Liver (tissue), 9 donors: ENCODE results near the gene C6orf120. TPM values are rescaled to one million over a fixed set of nuclear protein-coding genes. Genes with fewer than 3 reads are reported as not detected.
A peak's percentile ranks its signal among the peaks of the same experiment; 100 is the strongest.

ENCODE experiments used
- DNase-seq: peaks from one replicate; pipeline ENCODE4 v3.0.0-alpha.2; 2017; ENCODE audit warnings: low spot score
- H3K27ac ChIP-seq, 2 donors: one replicate each; pipeline ENCODE4 v1.7.0; 2013; ENCODE audit warnings: inconsistent platforms in 2 of 2, low read length in 2 of 2, control low read depth in 1 of 2, low read depth in 1 of 2, mild to moderate bottlenecking in 1 of 2
- H3K27me3 ChIP-seq, 4 donors: one replicate each; pipeline versions ENCODE4 v1.6.1 to v1.7.0; 2013; ENCODE audit warnings: low read length in 3 of 4, inconsistent platforms in 1 of 4, mild to moderate bottlenecking in 1 of 4, moderate library complexity in 1 of 4; ENCODE audit not compliant: control insufficient read depth in 4 of 4, insufficient read depth in 4 of 4
- H3K36me3 ChIP-seq, 4 donors: one replicate each; pipeline versions ENCODE4 v1.6.1 to v1.7.0; 2013; ENCODE audit warnings: low read length in 3 of 4, mild to moderate bottlenecking in 3 of 4, low read depth in 1 of 4, moderate library complexity in 1 of 4; ENCODE audit not compliant: control insufficient read depth in 4 of 4, insufficient read depth in 3 of 4
- H3K4me1 ChIP-seq, 4 donors: one replicate each; pipeline versions ENCODE4 v1.6.1 to v1.7.0; 2013; ENCODE audit warnings: low read length in 3 of 4, mild to moderate bottlenecking in 3 of 4, moderate library complexity in 1 of 4; ENCODE audit not compliant: control insufficient read depth in 4 of 4, insufficient read depth in 4 of 4
- H3K4me3 ChIP-seq, 3 donors: one replicate each; pipeline versions ENCODE4 v1.6.1 to v1.7.0; 2013; ENCODE audit warnings: low read length in 3 of 3, control low read depth in 1 of 3, low read depth in 1 of 3, mild to moderate bottlenecking in 1 of 3
- H3K9ac ChIP-seq, 2 donors: one replicate each; pipeline ENCODE4 v1.7.0; 2013; ENCODE audit warnings: low read length in 2 of 2, mild to moderate bottlenecking in 2 of 2, moderate library complexity in 2 of 2, control low read depth in 1 of 2, low read depth in 1 of 2
- H3K9me3 ChIP-seq, 4 donors: one replicate each; pipeline versions ENCODE4 v1.6.1 to v1.7.0; 2013; ENCODE audit warnings: low read length in 3 of 4; ENCODE audit not compliant: control insufficient read depth in 4 of 4
- CTCF ChIP-seq: fragments of 150-350 bp; IDR thresholded peaks from 2 replicates; pipeline ENCODE4 v1.5.1; 2017; ENCODE audit warnings: improper control_type of control experiment, low read depth, low read length; ENCODE audit not compliant: missing input control
- EGR1 ChIP-seq, 2 donors: IDR thresholded peaks; 2 replicates each; pipeline ENCODE4 v1.6.1; 2016 to 2018; ENCODE audit warnings: antibody characterized with exemption in 2 of 2, low read depth in 2 of 2
- FOXA1 ChIP-seq: IDR thresholded peaks from 2 replicates; pipeline ENCODE4 v1.6.1; 2016; ENCODE audit warnings: antibody characterized with exemption
- FOXA2 ChIP-seq: IDR thresholded peaks from 2 replicates; pipeline ENCODE4 v1.6.1; 2016; ENCODE audit warnings: antibody characterized with exemption
- GABPA ChIP-seq, 2 donors: IDR thresholded peaks in 1 of 2; conservative IDR thresholded peaks in 1 of 2; 2 replicates each; pipeline ENCODE4 v1.6.1; 2016; ENCODE audit warnings: antibody characterized with exemption in 2 of 2, mild to moderate bottlenecking in 1 of 2, moderate library complexity in 1 of 2
- HNF4A ChIP-seq, 2 donors: conservative IDR thresholded peaks; 2 replicates each; pipeline ENCODE4 v1.6.1; 2016; ENCODE audit warnings: antibody characterized with exemption in 2 of 2, mild to moderate bottlenecking in 2 of 2
- HNF4G ChIP-seq: IDR thresholded peaks from 2 replicates; pipeline ENCODE4 v1.6.1; 2016; ENCODE audit warnings: antibody characterized with exemption
- JUND ChIP-seq, 2 donors: IDR thresholded peaks; 2 replicates each; pipeline ENCODE4 v1.6.1; 2016; ENCODE audit warnings: antibody characterized with exemption in 2 of 2
- NR2F2 ChIP-seq: IDR thresholded peaks from 2 replicates; pipeline ENCODE4 v1.6.1; 2016; ENCODE audit warnings: antibody characterized with exemption
- RAD21 ChIP-seq, 2 donors: IDR thresholded peaks; 2 replicates each; pipeline ENCODE4 v1.6.1; 2016; ENCODE audit warnings: antibody characterized with exemption in 2 of 2, mild to moderate bottlenecking in 2 of 2
- REST ChIP-seq: IDR thresholded peaks from 2 replicates; pipeline ENCODE4 v1.6.1; 2016; ENCODE audit warnings: antibody characterized with exemption, mild to moderate bottlenecking
- RXRA ChIP-seq, 2 donors: IDR thresholded peaks; 2 replicates each; pipeline ENCODE4 v1.6.1; 2017 to 2018; ENCODE audit warnings: antibody characterized with exemption in 2 of 2, mild to moderate bottlenecking in 1 of 2
- TAF1 ChIP-seq: conservative IDR thresholded peaks from 2 replicates; pipeline ENCODE4 v1.6.1; 2016; ENCODE audit warnings: antibody characterized with exemption, mild to moderate bottlenecking
- ZBTB33 ChIP-seq: IDR thresholded peaks from 2 replicates; pipeline ENCODE4 v1.6.1; 2016; ENCODE audit warnings: antibody characterized with exemption
- WGBS: extraction: QIAGEN DNeasy Blood & Tissue Kit; methylation state at CpG from one replicate; pipeline ENCODE4 v1.1.7; 2013; 5-methylcytosine and 5-hydroxymethylcytosine counted together
- polyA plus RNA-seq, 2 donors: library from polyadenylated mRNA; stranded (reverse) in 1 of 2; unstranded in 1 of 2; fragments of 200-250 nt in 1 of 2; fragments of >200 nt in 1 of 2; fragmentation: Nextera tagmentation in 1 of 2; extraction: Ambion mirVana in 1 of 2; gene quantifications; one replicate each; pipeline versions ENCODE4 v1.2.1 to v1.2.3, GENCODE V29; 2013 to 2015
- total RNA-seq, 2 donors: library from RNA; depleted of rRNA; stranded (reverse); fragments of >200 nt; gene quantifications; one replicate each; pipeline ENCODE4 v1.2.3, GENCODE V29; 2014
- TF ChIP-seq, protein P1 (sequence below): IDR thresholded peaks from 2 replicates; pipeline ENCODE4 v1.6.1; 2016; ENCODE audit warnings: antibody characterized with exemption
- TF ChIP-seq, protein P2 (sequence below): IDR thresholded peaks from 2 replicates; pipeline ENCODE4 v1.6.1; 2016; ENCODE audit warnings: antibody characterized with exemption
- donor health status: healthy.
- donor health status: healthy.
- donor health status: healthy.
- donor health status: healthy.
- donor health status: healthy.

The C6orf120 gene
- total and polyA plus RNA-seq, 4 donors = 10.5 to 29.7 (median 19.4) TPM

- TF ChIP-seq JUND (IDR thresholded peaks at IDR 0.05) (no peak), GABPA (IDR thresholded peaks at IDR 0.05 in 1 of 2, conservative IDR thresholded peaks at IDR 0.05 in 1 of 2) (no peak), CTCF (no peak), RXRA (IDR thresholded peaks at IDR 0.05) (no peak)
Observed at GRCh38 chr6:169653691-169654090, 48.2 kb upstream of the C6orf120 start (continued).

GRCh38 chr6:169654598-169655391 lies 47.1 kb upstream of the C6orf120 start:
- DNase-seq = peak; percentile 55
- peaks cover 0 to 4% (median 0%) of the 10 kb centered on the region in 4 donors for H3K4me1 ChIP-seq
- 93% methylated on average over 46 of the region's 46 CpGs for WGBS
- no peaks in the 10 kb centered on the region for H3K27me3 ChIP-seq
- H3K4me3 ChIP-seq = peak overlapping the region in 1 of 3 donors; percentile 50
- H3K27ac ChIP-seq = peak overlapping the region in 1 of 2 donors; percentile 25
- no peak overlapping the region for H3K9ac ChIP-seq
- TF ChIP-seq CTCF (no peak), EGR1 (IDR thresholded peaks at IDR 0.05; ENCODE audit: low read depth in 2 of 2) (no peak), RAD21 (IDR thresholded peaks at IDR 0.05) (peak in 1 of 2 donors; percentile 45), JUND (IDR thresholded peaks at IDR 0.05) (no peak), FOXA2 (no peak)
- H3K36me3 ChIP-seq = peaks cover 5 to 26% (median 5%) of the 10 kb centered on the region in 4 donors
- no peaks in the 10 kb centered on the region for H3K9me3 ChIP-seq

DNA sequence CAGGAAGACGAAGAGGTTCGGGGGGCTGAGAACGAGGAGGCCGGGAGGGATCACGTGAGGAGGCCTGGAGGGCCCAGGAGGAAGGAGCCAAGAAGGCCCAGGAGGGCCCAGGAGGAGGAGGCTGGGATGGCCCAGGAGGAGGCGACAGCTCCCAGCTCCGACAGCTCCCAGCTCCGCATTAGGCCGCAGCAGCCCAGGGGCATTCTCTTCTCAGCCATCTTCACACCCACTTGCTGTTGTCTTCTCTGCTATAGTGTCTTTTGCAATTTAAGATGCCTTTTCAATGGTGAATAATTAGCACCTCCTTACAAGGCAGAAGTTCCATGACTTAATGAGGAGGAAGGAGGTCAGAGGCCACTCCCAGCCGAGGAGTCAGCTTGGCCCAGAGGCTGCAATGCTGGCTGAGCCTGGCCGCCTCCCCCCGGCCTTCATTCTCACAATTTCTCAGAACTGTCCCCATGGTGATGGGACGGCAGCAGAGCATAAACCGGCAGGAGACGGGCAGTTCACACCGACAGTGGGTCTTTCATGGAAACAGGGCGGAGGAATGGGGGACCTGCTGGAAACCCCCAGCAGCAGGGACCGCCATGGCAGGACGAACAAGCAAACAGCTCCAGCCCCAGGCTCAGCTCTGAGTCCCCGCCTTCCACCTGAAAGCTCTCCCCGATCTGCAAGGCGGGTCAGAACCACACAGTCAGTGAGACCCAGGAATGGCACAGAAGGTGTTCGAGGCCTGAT lies 45.2 kb upstream of the C6orf120 start:
- Histone ChIP-seq H3K4me3 (no peak overlapping the region), H3K36me3 (peaks cover 3 to 32% (median 5%) of the 10 kb centered on the region in 4 donors), H3K27ac (no peak overlapping the region), H3K9me3 (no peaks in the 10 kb centered on the region), H3K9ac (no peak overlapping the region), H3K4me1 (peaks cover 0 to 4% (median 0%) of the 10 kb centered on the region in 4 donors), H3K27me3 (no peaks in the 10 kb centered on the region)
- 98% methylated on average over 23 of the region's 23 CpGs for WGBS
- no peak for DNase-seq
- TF ChIP-seq HNF4A (conservative IDR thresholded peaks at IDR 0.05) (no peak), JUND (IDR thresholded peaks at IDR 0.05) (no peak), FOXA1 (no peak), HNF4G (no peak), RXRA (IDR thresholded peaks at IDR 0.05) (no peak), GABPA (IDR thresholded peaks at IDR 0.05 in 1 of 2, conservative IDR thresholded peaks at IDR 0.05 in 1 of 2) (no peak), TAF1 (no peak), REST (no peak), ZBTB33 (no peak), RAD21 (IDR thresholded peaks at IDR 0.05) (no peak), NR2F2 (no peak)
- TF ChIP-seq, protein P1, sequence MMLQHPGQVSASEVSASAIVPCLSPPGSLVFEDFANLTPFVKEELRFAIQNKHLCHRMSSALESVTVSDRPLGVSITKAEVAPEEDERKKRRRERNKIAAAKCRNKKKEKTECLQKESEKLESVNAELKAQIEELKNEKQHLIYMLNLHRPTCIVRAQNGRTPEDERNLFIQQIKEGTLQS = no peak
- TF ChIP-seq, protein P2, sequence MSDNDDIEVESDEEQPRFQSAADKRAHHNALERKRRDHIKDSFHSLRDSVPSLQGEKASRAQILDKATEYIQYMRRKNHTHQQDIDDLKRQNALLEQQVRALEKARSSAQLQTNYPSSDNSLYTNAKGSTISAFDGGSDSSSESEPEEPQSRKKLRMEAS = no peak
